ENCODE data around the gene KIAA0319L.

- TF ChIP-seq, protein P1, sequence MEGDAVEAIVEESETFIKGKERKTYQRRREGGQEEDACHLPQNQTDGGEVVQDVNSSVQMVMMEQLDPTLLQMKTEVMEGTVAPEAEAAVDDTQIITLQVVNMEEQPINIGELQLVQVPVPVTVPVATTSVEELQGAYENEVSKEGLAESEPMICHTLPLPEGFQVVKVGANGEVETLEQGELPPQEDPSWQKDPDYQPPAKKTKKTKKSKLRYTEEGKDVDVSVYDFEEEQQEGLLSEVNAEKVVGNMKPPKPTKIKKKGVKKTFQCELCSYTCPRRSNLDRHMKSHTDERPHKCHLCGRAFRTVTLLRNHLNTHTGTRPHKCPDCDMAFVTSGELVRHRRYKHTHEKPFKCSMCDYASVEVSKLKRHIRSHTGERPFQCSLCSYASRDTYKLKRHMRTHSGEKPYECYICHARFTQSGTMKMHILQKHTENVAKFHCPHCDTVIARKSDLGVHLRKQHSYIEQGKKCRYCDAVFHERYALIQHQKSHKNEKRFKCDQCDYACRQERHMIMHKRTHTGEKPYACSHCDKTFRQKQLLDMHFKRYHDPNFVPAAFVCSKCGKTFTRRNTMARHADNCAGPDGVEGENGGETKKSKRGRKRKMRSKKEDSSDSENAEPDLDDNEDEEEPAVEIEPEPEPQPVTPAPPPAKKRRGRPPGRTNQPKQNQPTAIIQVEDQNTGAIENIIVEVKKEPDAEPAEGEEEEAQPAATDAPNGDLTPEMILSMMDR (optimal IDR thresholded peaks at IDR 0.05 in 1 of 3, IDR thresholded peaks at IDR 0.05 in 1 of 3, conservative IDR thresholded peaks at IDR 0.05 in 1 of 3; ENCODE audit: extremely low read depth in 1 of 3, insufficient read depth in 2 of 3, low read length in 3 of 3): no peak
- no peak for TF ChIP-seq EZH2 (IDR thresholded peaks at IDR 0.05; ENCODE audit: low read length)
Measured at GRCh38 chr1:35499231-35499630, 58.0 kb downstream of the KIAA0319L start.

All from keratinocyte (primary cell).